Mucosa of rectum (tissue), 2 donors: ENCODE data around the gene SEMA4D.
"Not testable (repeated sequence)": the region's sequence is repeated elsewhere in the genome, so short reads cannot be mapped to it uniquely, and the experiment has no call there.

Experiments used
- H3K27ac ChIP-seq, 2 donors: one replicate each; pipeline ENCODE4 v1.7.0; 2013; ENCODE audit warnings: inconsistent platforms in 2 of 2, low read depth in 2 of 2, low read length in 2 of 2
- H3K27me3 ChIP-seq, 2 donors: one replicate each; pipeline ENCODE4 v1.7.0; 2013; ENCODE audit warnings: low read length in 2 of 2; ENCODE audit not compliant: control insufficient read depth in 2 of 2, insufficient read depth in 2 of 2
- H3K36me3 ChIP-seq, 2 donors: one replicate each; pipeline ENCODE4 v1.7.0; 2013; ENCODE audit warnings: low read length in 2 of 2; ENCODE audit not compliant: control insufficient read depth in 2 of 2, insufficient read depth in 2 of 2
- H3K4me1 ChIP-seq, 2 donors: one replicate each; pipeline ENCODE4 v1.7.0; 2013; ENCODE audit warnings: low read length in 2 of 2, mild to moderate bottlenecking in 1 of 2; ENCODE audit not compliant: control insufficient read depth in 2 of 2, insufficient read depth in 2 of 2
- H3K4me3 ChIP-seq, 2 donors: one replicate each; pipeline ENCODE4 v1.7.0; 2013; ENCODE audit warnings: low read length in 2 of 2
- H3K9ac ChIP-seq, 2 donors: one replicate each; pipeline ENCODE4 v1.7.0; 2013; ENCODE audit warnings: low read length in 2 of 2, low read depth in 1 of 2, mild to moderate bottlenecking in 1 of 2
- H3K9me3 ChIP-seq, 2 donors: one replicate each; pipeline ENCODE4 v1.7.0; 2013; ENCODE audit warnings: low read length in 2 of 2; ENCODE audit not compliant: control insufficient read depth in 2 of 2
- donor health status: healthy.
- donor health status: Normal muscosa, but diverticular disease.

SEMA4D gene

DNA sequence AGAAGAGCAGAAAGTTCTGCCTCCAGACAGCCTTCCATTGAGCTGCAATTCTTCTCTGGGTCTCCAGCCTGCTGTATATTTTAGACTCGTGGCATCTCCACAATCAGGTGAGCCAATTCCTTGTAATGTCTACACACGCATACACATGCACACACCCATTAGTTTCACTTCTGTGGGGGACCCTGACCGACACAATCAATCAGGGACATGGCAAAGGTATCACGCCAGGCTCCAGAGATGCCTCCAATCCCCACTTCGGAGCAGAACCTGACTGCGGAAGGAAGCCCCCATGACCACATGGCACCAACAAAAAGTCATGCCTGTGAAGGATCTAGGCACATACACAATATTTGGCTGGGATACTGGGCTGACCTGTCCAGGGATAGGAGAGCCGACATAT is 21.4 kb downstream of the SEMA4D start:
- no peaks in the 10 kb centered on the region for H3K27me3 ChIP-seq
- H3K36me3 ChIP-seq = peaks cover 0 to 3% of the 10 kb centered on the region in 2 donors
- no peak overlapping the region for H3K4me3 ChIP-seq
- peaks cover 11 to 20% of the 10 kb centered on the region in 2 donors for H3K4me1 ChIP-seq
- no peak overlapping the region for H3K27ac ChIP-seq
- no peak overlapping the region for H3K9ac ChIP-seq
- H3K9me3 ChIP-seq = peaks cover 0 to 3% of the 10 kb centered on the region in 2 donors

DNA sequence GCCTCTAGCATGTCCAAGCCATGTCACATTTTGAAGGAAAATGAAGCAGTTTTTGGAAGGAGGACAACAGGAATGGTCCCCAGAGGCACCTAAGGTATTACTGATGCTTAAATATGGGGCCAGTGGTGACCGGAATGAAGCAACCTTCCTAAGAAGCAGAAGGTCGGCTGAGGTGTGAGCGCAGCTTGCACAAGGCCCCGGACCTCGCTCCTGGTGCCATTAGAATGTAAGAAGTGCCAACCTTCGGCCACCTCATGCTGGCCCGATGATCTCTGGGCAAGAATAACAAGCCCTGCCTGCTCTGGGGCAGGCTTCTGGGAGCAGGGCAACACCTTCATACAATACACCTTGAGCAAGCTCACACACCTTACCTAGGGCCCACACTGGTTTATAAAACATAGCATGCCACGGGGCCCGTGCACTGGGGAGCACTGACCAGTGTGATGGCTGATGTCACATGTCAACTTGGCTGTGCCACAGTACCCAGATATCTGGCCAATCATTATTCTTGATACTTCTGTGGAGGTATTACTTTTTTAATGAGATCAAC is 21.9 kb downstream of the SEMA4D start:
- no peak overlapping the region for H3K4me3 ChIP-seq
- H3K27ac ChIP-seq = no peak overlapping the region
- H3K4me1 ChIP-seq = peaks cover 11 to 18% of the 10 kb centered on the region in 2 donors
- H3K27me3 ChIP-seq = no peaks in the 10 kb centered on the region
- H3K9me3 ChIP-seq = peaks cover 0 to 3% of the 10 kb centered on the region in 2 donors
- no peak overlapping the region for H3K9ac ChIP-seq
- peaks cover 0 to 3% of the 10 kb centered on the region in 2 donors for H3K36me3 ChIP-seq

DNA sequence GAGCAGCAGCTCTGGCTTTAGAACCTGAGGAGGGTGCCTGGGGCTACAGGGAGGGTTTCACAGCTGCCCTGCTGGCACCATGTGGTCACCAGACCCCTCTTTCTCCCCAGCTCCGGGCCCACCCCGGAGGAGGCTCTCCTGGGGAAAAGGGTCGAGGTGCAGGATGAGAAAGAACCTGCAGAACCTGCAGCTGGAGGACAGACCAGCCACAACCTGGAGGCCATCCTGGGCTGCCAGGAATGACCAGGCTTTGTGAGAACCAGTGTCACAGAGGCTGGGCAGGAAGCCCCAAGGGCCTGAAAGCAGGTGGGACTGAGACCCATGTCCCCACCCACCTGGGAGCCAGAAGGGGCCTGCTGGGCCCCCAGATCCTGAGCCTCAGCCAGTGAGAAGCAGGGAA is 23.0 kb downstream of the SEMA4D start:
- peak overlapping the region; percentile 3 to 29 for H3K27ac ChIP-seq
- H3K4me3 ChIP-seq = no peak overlapping the region
- H3K36me3 ChIP-seq = peaks cover 0 to 3% of the 10 kb centered on the region in 2 donors
- H3K27me3 ChIP-seq = no peaks in the 10 kb centered on the region
- H3K9ac ChIP-seq = no peak overlapping the region
- H3K9me3 ChIP-seq = peaks cover 0 to 3% of the 10 kb centered on the region in 2 donors
- peaks cover 11 to 18% of the 10 kb centered on the region in 2 donors for H3K4me1 ChIP-seq

DNA sequence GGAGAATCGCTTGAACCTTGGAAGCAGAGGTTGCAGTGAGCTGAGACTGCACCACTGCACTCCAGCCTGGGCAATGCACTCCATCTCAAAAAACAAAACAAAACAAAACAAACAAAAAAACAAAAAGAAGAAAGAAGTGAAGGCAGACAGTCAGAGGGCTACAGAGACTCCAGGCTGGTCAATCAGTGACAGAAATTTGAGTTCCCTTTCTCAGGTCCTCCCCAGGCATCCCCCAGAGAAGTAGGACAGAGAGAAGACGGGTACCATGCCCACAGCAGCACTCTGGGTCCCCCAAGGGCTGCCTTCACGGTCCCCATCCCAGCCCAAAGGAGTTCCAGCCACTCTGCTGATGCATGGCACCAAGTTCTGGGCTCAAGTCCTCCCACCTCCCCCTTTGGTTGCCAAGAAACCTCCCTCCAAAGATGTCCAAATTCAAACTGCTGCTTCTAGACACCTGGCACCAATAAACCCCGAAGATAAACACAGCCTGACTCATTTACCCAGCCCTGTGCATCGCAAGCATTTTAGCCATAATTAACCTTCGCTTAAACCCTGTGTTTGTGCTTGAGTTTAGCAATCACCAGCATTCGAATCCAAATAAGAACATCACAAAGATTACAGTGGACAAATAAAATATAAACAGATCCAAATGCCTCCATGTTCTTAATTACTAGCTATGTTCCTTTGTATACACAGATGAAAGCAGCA is 24.0 kb downstream of the SEMA4D start:
- peaks cover 0 to under 1% of the 10 kb centered on the region in 2 donors for H3K9me3 ChIP-seq
- peaks cover 0 to 2% of the 10 kb centered on the region in 2 donors for H3K36me3 ChIP-seq
- H3K27me3 ChIP-seq = no peaks in the 10 kb centered on the region
- H3K9ac ChIP-seq = no peak overlapping the region
- peaks cover 11 to 18% of the 10 kb centered on the region in 2 donors for H3K4me1 ChIP-seq
- peak overlapping the region in 1 of 2 donors; percentile 41 for H3K27ac ChIP-seq
- H3K4me3 ChIP-seq = no peak overlapping the region

DNA sequence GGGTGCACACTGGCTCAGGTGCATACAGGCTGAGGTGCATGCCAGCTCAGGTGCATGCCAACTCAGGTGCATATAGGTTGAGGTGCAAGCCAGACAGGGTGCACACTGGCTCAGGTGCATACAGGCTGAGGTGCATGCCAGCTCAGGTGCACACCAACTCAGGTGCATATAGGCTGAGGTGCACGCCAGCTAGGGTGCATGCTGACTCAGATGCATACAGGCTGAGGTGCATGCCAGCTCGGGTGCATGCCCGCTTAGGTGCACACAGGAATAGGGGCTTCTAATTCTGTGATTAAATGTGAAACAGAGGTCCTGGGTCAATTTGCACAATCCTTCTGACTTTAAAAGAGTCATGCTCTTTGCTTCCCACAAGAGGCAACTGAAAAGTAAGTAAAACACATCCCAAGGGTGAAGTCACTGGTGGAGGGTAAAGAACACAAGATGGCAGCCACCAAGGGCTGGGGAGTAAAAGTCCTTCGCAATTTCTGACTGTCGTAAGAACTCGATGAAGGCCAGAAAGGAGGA is 26.1 kb downstream of the SEMA4D start:
- H3K9ac ChIP-seq, H3K36me3 ChIP-seq, H3K9me3 ChIP-seq, H3K27me3 ChIP-seq, H3K27ac ChIP-seq, H3K4me3 ChIP-seq: not testable (repeated sequence)
- H3K4me1 ChIP-seq = peaks cover 2 to 11% of the 10 kb centered on the region in 2 donors

DNA sequence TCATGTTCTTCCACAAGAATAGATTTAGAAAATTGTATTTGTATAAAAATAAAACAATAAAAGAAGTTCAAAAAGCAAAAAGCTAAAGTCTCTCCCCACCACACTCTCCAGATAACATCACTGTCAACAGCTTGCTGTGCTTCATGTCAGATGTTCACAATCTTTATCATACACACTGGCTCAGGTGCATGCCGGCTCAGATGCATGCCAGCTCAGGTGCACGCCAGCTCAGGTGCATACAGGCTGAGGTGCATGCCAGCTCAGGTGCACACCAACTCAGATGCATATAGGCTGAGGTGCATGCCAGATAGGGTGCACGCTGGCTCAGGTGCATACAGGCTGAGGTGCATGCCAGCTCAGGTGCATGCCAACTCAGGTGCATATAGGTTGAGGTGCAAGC is 26.5 kb downstream of the SEMA4D start:
- H3K4me3 ChIP-seq = no peak overlapping the region
- H3K27ac ChIP-seq = no peak overlapping the region
- no peaks in the 10 kb centered on the region for H3K27me3 ChIP-seq
- no peak overlapping the region for H3K9ac ChIP-seq
- H3K9me3 ChIP-seq = no peaks in the 10 kb centered on the region
- peaks cover 5 to 11% of the 10 kb centered on the region in 2 donors for H3K4me1 ChIP-seq
- H3K36me3 ChIP-seq = no peaks in the 10 kb centered on the region

DNA sequence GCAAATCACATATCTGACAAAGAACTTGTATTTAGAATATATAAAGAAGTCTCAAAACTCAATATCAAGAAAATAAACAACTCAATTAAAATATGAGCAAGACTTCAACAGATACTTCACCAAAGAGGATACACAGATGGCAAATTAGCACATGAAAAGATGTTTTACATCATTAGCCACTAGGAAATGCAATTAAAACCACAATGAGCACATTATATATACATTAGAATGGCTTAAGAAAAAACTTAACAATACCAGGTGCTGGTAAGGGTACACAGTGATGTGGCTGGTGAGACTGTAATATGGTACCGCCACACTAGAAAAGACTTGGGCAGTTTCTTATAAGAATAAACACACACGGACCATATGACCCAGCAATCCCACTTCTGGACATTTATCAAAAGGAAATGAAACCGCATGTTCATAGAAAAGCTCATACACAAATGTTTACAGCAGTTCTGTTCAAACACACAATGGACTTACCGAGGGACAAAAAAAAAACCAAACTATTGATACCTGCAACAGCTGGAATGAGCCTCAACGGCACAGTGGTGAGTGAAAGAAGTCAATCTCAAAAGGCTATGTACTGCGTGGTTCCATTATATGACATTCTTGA is 27.6 kb downstream of the SEMA4D start:
- Histone ChIP-seq H3K27ac (peak overlapping the region; percentile 5 to 34), H3K4me3 (no peak overlapping the region), H3K36me3 (no peaks in the 10 kb centered on the region), H3K27me3 (no peaks in the 10 kb centered on the region), H3K9me3 (no peaks in the 10 kb centered on the region), H3K4me1 (peaks cover 6 to 15% of the 10 kb centered on the region in 2 donors), H3K9ac (no peak overlapping the region)

DNA sequence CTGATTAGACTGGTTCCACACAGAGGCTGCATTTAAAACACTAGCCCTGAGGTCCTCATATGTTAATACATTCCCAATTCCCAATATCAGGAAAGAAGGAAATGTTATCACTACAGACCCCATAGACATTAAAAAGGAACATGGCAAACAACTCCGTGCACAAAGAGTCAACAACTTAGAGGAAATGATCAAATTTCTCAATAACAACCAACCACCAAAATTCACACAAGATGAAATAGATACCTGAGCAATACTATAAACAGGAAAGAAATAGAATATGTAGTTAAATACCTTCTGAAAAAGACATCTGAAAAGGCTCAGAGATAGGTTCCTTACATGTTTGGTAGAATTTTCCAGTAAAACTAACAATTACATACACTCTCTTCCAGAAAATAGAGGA is 28.9 kb downstream of the SEMA4D start:
- Histone ChIP-seq H3K27me3 (no peaks in the 10 kb centered on the region), H3K36me3 (no peaks in the 10 kb centered on the region), H3K9ac (peak overlapping the region in 1 of 2 donors; percentile 7), H3K27ac (peak overlapping the region in 1 of 2 donors; percentile 11), H3K4me3 (no peak overlapping the region), H3K4me1 (peaks cover 7 to 11% of the 10 kb centered on the region in 2 donors), H3K9me3 (no peaks in the 10 kb centered on the region)

DNA sequence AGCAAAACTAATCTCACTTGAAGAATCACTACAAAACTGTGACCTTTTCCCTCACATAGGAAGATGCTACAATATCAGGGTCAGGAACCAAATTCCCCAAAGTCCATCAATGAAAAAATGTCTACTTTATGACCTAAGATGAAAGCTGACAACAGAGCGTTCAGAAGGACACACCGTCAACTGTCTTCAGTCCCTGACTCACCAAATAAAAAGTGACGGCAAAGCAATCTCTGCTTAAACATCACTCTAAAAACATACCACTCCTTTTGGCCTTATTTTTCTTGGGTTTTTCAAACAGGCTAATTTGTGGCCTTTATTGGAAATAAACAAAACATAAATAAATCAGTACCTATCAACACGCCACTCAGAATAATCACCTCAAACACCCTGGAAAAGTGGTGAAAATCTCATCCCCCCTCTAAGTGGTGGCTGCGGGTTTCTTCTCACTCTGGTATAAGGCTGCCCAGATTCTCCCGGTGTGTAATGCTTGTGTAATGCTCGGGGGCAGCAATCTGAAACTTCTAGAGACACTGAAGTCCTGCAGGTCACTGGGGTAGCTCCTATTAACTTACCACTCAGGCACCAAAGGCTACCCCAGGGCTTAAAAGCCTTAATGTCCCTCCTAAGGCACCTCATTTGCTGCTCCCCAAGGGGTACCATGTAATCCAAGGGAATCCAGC is 29.5 kb downstream of the SEMA4D start:
- peaks cover 7 to 9% of the 10 kb centered on the region in 2 donors for H3K4me1 ChIP-seq
- no peaks in the 10 kb centered on the region for H3K36me3 ChIP-seq
- H3K9me3 ChIP-seq = no peaks in the 10 kb centered on the region
- no peaks in the 10 kb centered on the region for H3K27me3 ChIP-seq
- H3K9ac ChIP-seq = peak overlapping the region in 1 of 2 donors; percentile 7
- H3K27ac ChIP-seq = peak overlapping the region in 1 of 2 donors; percentile 11
- no peak overlapping the region for H3K4me3 ChIP-seq

DNA sequence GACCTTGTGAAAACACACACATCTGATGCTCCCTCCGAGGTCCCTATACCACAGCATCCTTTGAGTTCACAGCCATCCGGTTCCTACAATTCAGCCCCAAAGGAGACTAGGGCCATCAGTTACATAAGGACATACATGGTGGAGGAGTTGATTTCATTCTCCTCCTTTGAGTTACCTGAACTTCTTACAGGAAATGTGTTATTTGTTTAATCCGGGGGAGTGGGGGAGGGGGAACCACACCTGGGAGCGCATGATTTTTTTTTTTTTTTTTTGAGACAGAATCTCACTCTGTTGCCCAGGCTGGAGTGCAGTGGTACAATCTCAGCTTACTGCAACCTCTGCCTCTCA is 30.7 kb downstream of the SEMA4D start:
- H3K4me1 ChIP-seq = peaks cover 7 to 13% of the 10 kb centered on the region in 2 donors

More for the DNA sequence above, 30.7 kb downstream of the SEMA4D start:
- peak overlapping the region; percentile 20 to 31 for H3K27ac ChIP-seq
- H3K4me3 ChIP-seq = no peak overlapping the region
- H3K9ac ChIP-seq = no peak overlapping the region
- no peaks in the 10 kb centered on the region for H3K9me3 ChIP-seq
- H3K27me3 ChIP-seq = no peaks in the 10 kb centered on the region
- no peaks in the 10 kb centered on the region for H3K36me3 ChIP-seq
